Keratinocyte (primary cell): ENCODE data around the gene ENTPD7. TPM values are rescaled to one million over a fixed set of nuclear protein-coding genes. Genes with fewer than 3 reads are reported as not detected.

Source experiments
- DNase-seq: peaks from one replicate; pipeline ENCODE4 v3.0.0-alpha.2; 2011; ENCODE audit warnings: low read depth, missing footprints, low spot score
- FAIRE-seq: peaks from 2 replicates; lab custom pipeline; 2011; peaks lifted over from hg19 to GRCh38; lab: Jason Lieb, UNC
- H2AFZ ChIP-seq: 2 replicates; pipeline ENCODE4 v1.6.0; 2012; ENCODE audit warnings: low read length, control low read depth, inconsistent platforms; ENCODE audit not compliant: control insufficient read depth
- H3K27ac ChIP-seq: 2 replicates; pipeline ENCODE4 v1.5.1; 2011; ENCODE audit warnings: low read length; ENCODE audit not compliant: control insufficient read depth, insufficient read depth
- H3K27me3 ChIP-seq: 3 replicates; pipeline ENCODE4 v1.6.0; 2011; ENCODE audit warnings: low read length; ENCODE audit not compliant: control insufficient read depth, insufficient read depth; ENCODE audit errors: extremely low read depth
- H3K36me3 ChIP-seq, 2 experiments: 2 replicates in 1 of 2; 3 replicates in 1 of 2; pipeline ENCODE4 v1.5.1; 2011; ENCODE audit warnings: low read length in 2 of 2, mild to moderate bottlenecking in 1 of 2; ENCODE audit not compliant: control insufficient read depth in 2 of 2, insufficient read depth in 2 of 2; ENCODE audit errors: extremely low read depth in 1 of 2
- H3K4me1 ChIP-seq: 3 replicates; pipeline ENCODE4 v1.5.1; 2011; ENCODE audit warnings: low read length; ENCODE audit not compliant: control insufficient read depth, insufficient read depth; ENCODE audit errors: extremely low read depth
- H3K4me2 ChIP-seq: 3 replicates; pipeline ENCODE4 v1.6.0; 2011; ENCODE audit warnings: low read depth, low read length; ENCODE audit not compliant: control insufficient read depth, insufficient read depth; ENCODE audit errors: extremely low read depth
- H3K4me3 ChIP-seq, 3 experiments: fragments of 200-600 bp in 1 of 3; sonication (generic) in 1 of 3; 2 replicates in 2 of 3; 3 replicates in 1 of 3; pipeline ENCODE4 v1.5.1; 2011 to 2016; ENCODE audit warnings: low read length in 3 of 3, mild to moderate bottlenecking in 3 of 3, control low read depth in 2 of 3, inconsistent platforms in 1 of 3, low read depth in 1 of 3, mixed read lengths in 1 of 3, mixed run types in 1 of 3, moderate library complexity in 1 of 3; ENCODE audit not compliant: control insufficient read depth in 2 of 3, insufficient read depth in 2 of 3; ENCODE audit errors: extremely low read depth in 1 of 3
- H3K79me2 ChIP-seq: 2 replicates; pipeline ENCODE4 v1.6.0; 2012; ENCODE audit warnings: low read length; ENCODE audit not compliant: control insufficient read depth, insufficient read depth
- H3K9ac ChIP-seq: 3 replicates; pipeline ENCODE4 v1.6.0; 2011; ENCODE audit warnings: low read length; ENCODE audit not compliant: control insufficient read depth, insufficient read depth; ENCODE audit errors: extremely low read depth
- H3K9me1 ChIP-seq: 3 replicates; pipeline ENCODE4 v1.6.0; 2011; ENCODE audit warnings: low read length; ENCODE audit not compliant: control insufficient read depth, insufficient read depth; ENCODE audit errors: extremely low read depth
- H3K9me3 ChIP-seq: 2 replicates; pipeline ENCODE4 v1.5.1; 2012; ENCODE audit warnings: low read depth, low read length; ENCODE audit not compliant: control insufficient read depth
- H4K20me1 ChIP-seq: 3 replicates; pipeline ENCODE4 v1.6.0; 2011; ENCODE audit warnings: low read length; ENCODE audit not compliant: control insufficient read depth, insufficient read depth; ENCODE audit errors: extremely low read depth
- CTCF ChIP-seq, 3 experiments: IDR thresholded peaks in 1 of 3; conservative IDR thresholded peaks in 1 of 3; optimal IDR thresholded peaks in 1 of 3; 2 replicates in 2 of 3; 3 replicates in 1 of 3; pipeline versions ENCODE3 to v1.5.1; 2011; ENCODE audit warnings: low read length in 3 of 3, mild to moderate bottlenecking in 3 of 3, moderate library complexity in 2 of 3, control low read depth in 1 of 3, inconsistent platforms in 1 of 3; ENCODE audit not compliant: insufficient read depth in 2 of 3; ENCODE audit errors: extremely low read depth in 1 of 3
- EZH2 ChIP-seq: IDR thresholded peaks from one replicate; pipeline ENCODE4 v1.6.1; 2012; ENCODE audit warnings: inconsistent platforms, mild to moderate bottlenecking, low read length, moderate library complexity
- dilution Hi-C: fragments of 300-500 bp; cut with MboI; formaldehyde crosslinking; loops from one replicate; pipeline ENCODE4 v1.7.0; 2020; ENCODE audit warnings: low sequenced_read_pairs; ENCODE audit not compliant: extremely low pct_ligation_motif_present
- polyA plus RNA-seq, 5 experiments: library from polyadenylated mRNA; depleted of rRNA in 3 of 5; stranded (reverse) in 3 of 5; stranded (forward) in 1 of 5; unstranded in 1 of 5; fragments of >200 nt; gene quantifications; 1 replicate in 1 of 5; 2 replicates in 3 of 5; 3 replicates in 1 of 5; pipeline versions ENCODE4 v1.2.1 to v1.2.3, GENCODE V29; 2011 to 2012; ENCODE audit warnings: missing spikeins in 2 of 5, low read depth in 1 of 5, low replicate concordance in 1 of 5

ENTPD7 gene
- polyA plus RNA-seq, 1 donor (not counting 4 experiments of a cell fraction or from before 2014, with no cell fraction given), result 18.1 TPM

DNA sequence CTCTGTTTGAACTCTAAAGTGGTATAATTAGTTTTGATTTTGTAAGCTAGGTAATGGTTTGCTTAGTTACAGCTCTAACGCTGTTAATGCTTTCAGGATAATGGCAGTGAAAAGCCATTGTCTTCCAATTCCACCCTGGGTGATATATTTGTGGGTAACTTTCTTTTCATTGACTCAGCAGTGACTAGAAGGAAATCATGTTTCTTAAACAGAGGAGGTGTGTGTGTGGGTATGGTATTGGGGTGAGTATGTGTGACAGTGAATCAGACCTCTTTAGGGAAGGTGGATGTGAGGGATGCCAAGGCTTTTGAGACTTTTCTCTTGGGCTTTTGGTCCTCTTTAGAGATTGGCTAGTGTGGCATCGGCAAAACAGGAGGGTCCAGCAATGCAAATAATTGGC lies 13.6 kb downstream of the ENTPD7 start:
- Histone ChIP-seq H3K79me2 (peaks cover 25% of the 10 kb centered on the region), H3K9ac (peak overlapping the region; percentile 28), H3K9me1 (no peaks in the 10 kb centered on the region), H3K36me3 (peaks cover 10 to 24% of the 10 kb centered on the region in 2 experiments), H3K27me3 (no peaks in the 10 kb centered on the region), H2AFZ (no peak overlapping the region), H3K4me1 (peaks cover 20% of the 10 kb centered on the region), H4K20me1 (no peaks in the 10 kb centered on the region), H3K4me3 (peak overlapping the region in 1 of 3 experiments; percentile 25), H3K27ac (peak overlapping the region; percentile 73), H3K4me2 (peak overlapping the region; percentile 56), H3K9me3 (no peaks in the 10 kb centered on the region)
- no peak for DNase-seq
- FAIRE-seq, result peak; percentile 83
- TF ChIP-seq EZH2, result no peak
- dilution Hi-C loops, result no loop called here

- H3K4me3 ChIP-seq, result no peak overlapping the region
- DNase-seq, result no peak
- no peak for FAIRE-seq
- dilution Hi-C loops, result no loop called here
- H3K9me1 ChIP-seq, result no peaks in the 10 kb centered on the region
- no peaks in the 10 kb centered on the region for H3K27me3 ChIP-seq
- H3K9ac ChIP-seq, result no peak overlapping the region
- H3K9me3 ChIP-seq, result no peaks in the 10 kb centered on the region
- TF ChIP-seq EZH2, result no peak
- TF ChIP-seq CTCF (optimal IDR thresholded peaks at IDR 0.05 in 1 of 3, IDR thresholded peaks at IDR 0.05 in 1 of 3, conservative IDR thresholded peaks at IDR 0.05 in 1 of 3; ENCODE audit: extremely low read depth in 1 of 3, insufficient read depth in 2 of 3, low read length in 3 of 3), result no peak
- H4K20me1 ChIP-seq, result no peaks in the 10 kb centered on the region
- H3K4me1 ChIP-seq, result peaks cover 20% of the 10 kb centered on the region
- peaks cover 25% of the 10 kb centered on the region for H3K79me2 ChIP-seq
- H2AFZ ChIP-seq, result no peak overlapping the region
- H3K4me2 ChIP-seq, result no peak overlapping the region
- H3K36me3 ChIP-seq, result peaks cover 10 to 24% of the 10 kb centered on the region in 2 experiments
- H3K27ac ChIP-seq, result no peak overlapping the region
Measured at GRCh38 chr10:99673492-99673891, 14.2 kb downstream of the ENTPD7 start.

GRCh38 chr10:99674762-99675161 lies 15.5 kb downstream of the ENTPD7 start:
- no peak for TF ChIP-seq CTCF (optimal IDR thresholded peaks at IDR 0.05 in 1 of 3, IDR thresholded peaks at IDR 0.05 in 1 of 3, conservative IDR thresholded peaks at IDR 0.05 in 1 of 3; ENCODE audit: extremely low read depth in 1 of 3, insufficient read depth in 2 of 3, low read length in 3 of 3)
- no peak for TF ChIP-seq EZH2
- no peak for DNase-seq
- dilution Hi-C loops, result no loop called here
- H3K4me3 ChIP-seq, result no peak overlapping the region
- no peaks in the 10 kb centered on the region for H3K9me1 ChIP-seq
- no peak overlapping the region for H3K4me2 ChIP-seq
- peaks cover 25% of the 10 kb centered on the region for H3K79me2 ChIP-seq
- peaks cover 14 to 28% of the 10 kb centered on the region in 2 experiments for H3K36me3 ChIP-seq
- H3K9me3 ChIP-seq, result no peaks in the 10 kb centered on the region
- H3K27ac ChIP-seq, result no peak overlapping the region
- peaks cover 20% of the 10 kb centered on the region for H3K4me1 ChIP-seq
- H3K27me3 ChIP-seq, result no peaks in the 10 kb centered on the region
- H4K20me1 ChIP-seq, result no peaks in the 10 kb centered on the region
- H2AFZ ChIP-seq, result no peak overlapping the region
- no peak for FAIRE-seq
- no peak overlapping the region for H3K9ac ChIP-seq
